Natural killer cell treated with Interleukin-12 subunit alpha and Interleukin-12 subunit beta and Interleukin-15 and Interleukin-18, amount 100 ng/mL, for 72 hours (primary cell): ENCODE results near the gene SP100. TPM values are rescaled to one million over a fixed set of nuclear protein-coding genes. Genes with fewer than 3 reads are reported as not detected.

Source experiments
- ATAC-seq, 2 donors: fragments of 150-1000 bp; cut with Tn5 transposase in 1 of 2; sonication (Bioruptor Pico), chemical (Tn5 transposase) in 1 of 2; 2 replicates each; pipeline ENCODE4 v1.10.0; 2021
- DNase-seq: peaks from one replicate; pipeline ENCODE4 v3.0.0; 2022; ENCODE audit warnings: low spot score
- H3K27ac Mint-ChIP-seq, 2 donors: 1 replicate in 1 of 2; 2 replicates in 1 of 2; pipeline ENCODE4 v1.8.0; 2022; ENCODE audit warnings: mixed read lengths in 2 of 2, mild to moderate bottlenecking in 1 of 2, moderate library complexity in 1 of 2
- H3K27me3 Mint-ChIP-seq, 2 donors: 1 replicate in 1 of 2; 2 replicates in 1 of 2; pipeline ENCODE4 v1.8.0; 2022; ENCODE audit warnings: mixed read lengths in 2 of 2
- H3K36me3 Mint-ChIP-seq: one replicate; pipeline ENCODE4 v1.8.0; 2022; ENCODE audit warnings: mixed read lengths
- H3K4me1 Mint-ChIP-seq, 2 donors: 1 replicate in 1 of 2; 2 replicates in 1 of 2; pipeline ENCODE4 v1.8.0; 2022; ENCODE audit warnings: low read depth in 2 of 2, mixed read lengths in 2 of 2, mild to moderate bottlenecking in 1 of 2
- H3K4me3 Mint-ChIP-seq: one replicate; pipeline ENCODE4 v1.8.0; 2022; ENCODE audit warnings: mixed read lengths
- H3K9me3 Mint-ChIP-seq: 2 replicates; pipeline ENCODE4 v1.8.0; 2022; ENCODE audit warnings: mixed read lengths
- total RNA-seq, 2 donors: library from RNA; stranded (reverse); gene quantifications; one replicate each; pipeline ENCODE4 v1.2.3, GENCODE V29; 2022

Gene SP100
- total RNA-seq, 2 donors from 2014 or later: 179 to 190 TPM

GRCh38 chr2:230592775-230593174 is 176.8 kb downstream of the SP100 start:
- Mint-ChIP-seq H3K9me3 (peaks cover 6% of the 10 kb centered on the region), H3K4me3 (peak overlapping the region; percentile 33), H3K36me3 (peaks cover 8% of the 10 kb centered on the region), H3K27ac (peak overlapping the region; percentile 77 to 91), H3K27me3 (no peaks in the 10 kb centered on the region), H3K4me1 (peaks cover 39 to 58% of the 10 kb centered on the region in 2 donors)
- peak in 1 of 2 donors; percentile 69 for ATAC-seq
- no peak for DNase-seq

Other genes starting within 250 kb of the SP100 start
- 10 to 100 TPM; 71.5 to 85.8 TPM for gene SP110, start 196.2 kb upstream of the SP100 start, total RNA-seq
- 10 to 100 TPM; 55.3 to 67.9 TPM for gene SP140, start 190.5 kb upstream of the SP100 start, total RNA-seq
- gene SP140L, start 89.0 kb upstream of the SP100 start, total RNA-seq: 10 to 100 TPM; 36.8 to 54.0 TPM